ENCODE data around the gene ESRRB. TPM values are rescaled to one million over a fixed set of nuclear protein-coding genes. Genes with fewer than 3 reads are reported as not detected.

ESRRB gene
- total and polyA plus RNA-seq, 8 donors = 0.58 to 4.6 (median 3.8) TPM; not detected in 2

- no peak overlapping the region for H3K4me3 ChIP-seq
- no peaks in the 10 kb centered on the region for H3K36me3 ChIP-seq
- intact Hi-C loops (cut with DNase I; ENCODE audit: low total_unique reads) = no loop called here
- H3K27me3 ChIP-seq = peaks cover 0 to 31% (median 0%) of the 10 kb centered on the region in 3 donors
- no peak for TF ChIP-seq EP300 (IDR thresholded peaks at IDR 0.05)
- TF ChIP-seq CTCF (IDR thresholded peaks at IDR 0.05) = no peak
- no peak for TF ChIP-seq POLR2A (IDR thresholded peaks at IDR 0.05)
- TF ChIP-seq POLR2AphosphoS5 (IDR thresholded peaks at IDR 0.05) = no peak
- no peak overlapping the region for H3K27ac ChIP-seq
- no peak for DNase-seq
- WGBS, 5 donors = 74 to 96% (median 75%) methylated on average over 4 of the region's 4 CpGs
- no peaks in the 10 kb centered on the region for H3K4me1 ChIP-seq
- H3K9me3 ChIP-seq = peaks cover 0 to 8% (median 3%) of the 10 kb centered on the region in 4 donors
Measured at GRCh38 chr14:76430475-76430980, 54.6 kb downstream of the ESRRB start.

GRCh38 chr14:76431538-76431937 is 55.6 kb downstream of the ESRRB start:
- Histone ChIP-seq H3K36me3 (no peaks in the 10 kb centered on the region), H3K27me3 (peaks cover 0 to 24% (median 0%) of the 10 kb centered on the region in 3 donors), H3K4me1 (no peaks in the 10 kb centered on the region), H3K4me3 (no peak overlapping the region), H3K27ac (no peak overlapping the region), H3K9me3 (no peaks in the 10 kb centered on the region)
- TF ChIP-seq POLR2A (IDR thresholded peaks at IDR 0.05) (no peak), CTCF (IDR thresholded peaks at IDR 0.05) (no peak), POLR2AphosphoS5 (IDR thresholded peaks at IDR 0.05) (no peak), EP300 (IDR thresholded peaks at IDR 0.05) (no peak)
- DNase-seq = no peak
- WGBS, 5 donors = 78 to 88% (median 81%) methylated on average over 9 of the region's 9 CpGs
- intact Hi-C loops (cut with DNase I; ENCODE audit: low total_unique reads) = no loop called here

GRCh38 chr14:76432827-76433752 is 57.2 kb downstream of the ESRRB start:
- Histone ChIP-seq H3K9me3 (no peaks in the 10 kb centered on the region), H3K36me3 (no peaks in the 10 kb centered on the region), H3K27ac (no peak overlapping the region), H3K27me3 (peaks cover 0 to 24% (median 0%) of the 10 kb centered on the region in 3 donors), H3K4me3 (no peak overlapping the region), H3K4me1 (no peaks in the 10 kb centered on the region)
- TF ChIP-seq POLR2A (IDR thresholded peaks at IDR 0.05) = no peak
- TF ChIP-seq POLR2AphosphoS5 (IDR thresholded peaks at IDR 0.05) = no peak
- TF ChIP-seq CTCF (IDR thresholded peaks at IDR 0.05) = no peak
- TF ChIP-seq EP300 (IDR thresholded peaks at IDR 0.05) = no peak
- DNase-seq = no peak
- 62 to 66% (median 63%) methylated on average over 13 of the region's 13 CpGs for WGBS, 5 donors
- intact Hi-C loops (cut with DNase I; ENCODE audit: low total_unique reads) = no loop called here

GRCh38 chr14:76434220-76434619 is 58.3 kb downstream of the ESRRB start:
- WGBS, 5 donors = 75 to 84% (median 78%) methylated on average over 9 of the region's 9 CpGs
- DNase-seq = no peak
- Histone ChIP-seq H3K27ac (no peak overlapping the region), H3K9me3 (no peaks in the 10 kb centered on the region), H3K4me1 (no peaks in the 10 kb centered on the region), H3K27me3 (peaks cover 0 to 20% (median 0%) of the 10 kb centered on the region in 3 donors), H3K4me3 (no peak overlapping the region), H3K36me3 (no peaks in the 10 kb centered on the region)
- intact Hi-C loops (cut with DNase I; ENCODE audit: low total_unique reads) = no loop called here
- TF ChIP-seq POLR2A (IDR thresholded peaks at IDR 0.05) = no peak
- TF ChIP-seq EP300 (IDR thresholded peaks at IDR 0.05) = no peak
- no peak for TF ChIP-seq CTCF (IDR thresholded peaks at IDR 0.05)
- no peak for TF ChIP-seq POLR2AphosphoS5 (IDR thresholded peaks at IDR 0.05)

All from stomach (tissue), 9 donors.